ENCODE results near the gene ANKZF1. TPM values are rescaled to one million over a fixed set of nuclear protein-coding genes. Genes with fewer than 3 reads are reported as not detected.

ANKZF1 gene
- total RNA-seq, 1 experiment from 2014 or later: 36.2 TPM

DNA sequence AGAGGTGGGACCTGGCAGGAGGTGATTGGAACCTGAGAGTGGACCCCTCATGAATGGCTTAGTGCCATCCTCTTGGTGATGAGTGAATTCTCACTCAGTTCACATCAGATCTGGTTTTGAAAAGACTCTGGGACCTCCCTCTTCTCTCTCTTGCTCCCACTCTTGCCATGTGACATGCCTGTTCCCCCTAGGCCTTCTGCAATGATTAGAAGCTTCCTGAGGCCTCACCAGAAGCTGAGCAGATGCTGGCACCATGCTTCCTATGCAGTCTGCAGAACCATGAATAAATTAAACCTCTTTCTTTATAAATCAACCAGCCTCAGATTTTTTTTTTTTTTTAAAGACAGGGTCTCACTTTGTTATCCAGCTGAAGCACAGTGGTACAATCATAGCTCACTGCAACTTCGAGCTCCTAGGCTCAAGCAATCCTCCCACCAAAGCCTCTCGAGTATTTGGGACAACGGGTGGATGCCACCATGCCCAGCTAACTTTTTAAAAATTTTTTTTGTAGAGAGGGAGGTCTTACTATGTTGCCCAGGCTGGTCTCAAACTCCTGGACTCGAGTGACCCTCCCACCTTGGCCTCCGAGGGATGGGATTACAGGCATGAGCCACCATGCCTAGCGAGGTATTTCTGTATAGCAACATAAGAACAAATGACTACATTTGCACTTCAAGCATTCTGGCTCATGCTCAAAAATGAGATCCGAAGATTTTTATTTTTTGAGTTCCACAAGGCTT, 25.0 kb upstream of the ANKZF1 start:
- Histone ChIP-seq H3K27me3 (ENCODE audit: control insufficient read depth, insufficient read depth, low read length) (no peaks in the 10 kb centered on the region), H3K36me3 (ENCODE audit: control insufficient read depth, insufficient read depth, low read length) (0 out of 2 replicates have a peak, but pooled peaks cover 2% of the 10 kb centered on the region), H3K27ac (ENCODE audit: low read length) (no peak overlapping the region), H3K4me1 (ENCODE audit: control insufficient read depth, insufficient read depth, low read length) (peaks cover 16% of the 10 kb centered on the region), H3K4me3 (ENCODE audit: low read depth in 2 of 2, low read length in 2 of 2) (no peak overlapping the region), H3K9me3 (ENCODE audit: control insufficient read depth, insufficient read depth, low read depth, low read length) (no peaks in the 10 kb centered on the region)
- ATAC-seq (no peak), DNase-seq (ENCODE audit: low read depth, low spot score) (no peak)
- intact Hi-C loops (cut with micrococcal nuclease; ENCODE audit: unreplicated experiment) (no loop called here), in situ Hi-C loops (cut with HindIII; ENCODE audit: low pct_unique_long_range_greater_than_20kb, low sequenced_read_pairs) (no loop called here)
- ChIA-PET CTCF (no interaction called here), POLR2A (no interaction called here)
- BruUV-seq (replicated peaks): no TSS peak
- TF ChIP-seq POLR2AphosphoS5 (IDR thresholded peaks at IDR 0.05; ENCODE audit: low read depth, low read length) (no peak), REST (IDR thresholded peaks at IDR 0.05; ENCODE audit: insufficient read depth in 1 of 2, low read depth in 2 of 2, low read length in 1 of 2) (no peak), SIN3A (IDR thresholded peaks at IDR 0.05; ENCODE audit: borderline replicate concordance, insufficient read depth, low read depth, low read length) (no peak), TCF7L2 (IDR thresholded peaks at IDR 0.05; ENCODE audit: low read depth, low read length) (no peak)
- TF ChIP-seq, protein P1, sequence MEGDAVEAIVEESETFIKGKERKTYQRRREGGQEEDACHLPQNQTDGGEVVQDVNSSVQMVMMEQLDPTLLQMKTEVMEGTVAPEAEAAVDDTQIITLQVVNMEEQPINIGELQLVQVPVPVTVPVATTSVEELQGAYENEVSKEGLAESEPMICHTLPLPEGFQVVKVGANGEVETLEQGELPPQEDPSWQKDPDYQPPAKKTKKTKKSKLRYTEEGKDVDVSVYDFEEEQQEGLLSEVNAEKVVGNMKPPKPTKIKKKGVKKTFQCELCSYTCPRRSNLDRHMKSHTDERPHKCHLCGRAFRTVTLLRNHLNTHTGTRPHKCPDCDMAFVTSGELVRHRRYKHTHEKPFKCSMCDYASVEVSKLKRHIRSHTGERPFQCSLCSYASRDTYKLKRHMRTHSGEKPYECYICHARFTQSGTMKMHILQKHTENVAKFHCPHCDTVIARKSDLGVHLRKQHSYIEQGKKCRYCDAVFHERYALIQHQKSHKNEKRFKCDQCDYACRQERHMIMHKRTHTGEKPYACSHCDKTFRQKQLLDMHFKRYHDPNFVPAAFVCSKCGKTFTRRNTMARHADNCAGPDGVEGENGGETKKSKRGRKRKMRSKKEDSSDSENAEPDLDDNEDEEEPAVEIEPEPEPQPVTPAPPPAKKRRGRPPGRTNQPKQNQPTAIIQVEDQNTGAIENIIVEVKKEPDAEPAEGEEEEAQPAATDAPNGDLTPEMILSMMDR (IDR thresholded peaks at IDR 0.05): no peak

- intact Hi-C loops (cut with micrococcal nuclease; ENCODE audit: unreplicated experiment) (no loop called here), in situ Hi-C loops (cut with HindIII; ENCODE audit: low pct_unique_long_range_greater_than_20kb, low sequenced_read_pairs) (no loop called here)
- Histone ChIP-seq H3K4me1 (ENCODE audit: control insufficient read depth, insufficient read depth, low read length) (peaks cover 16% of the 10 kb centered on the region), H3K27ac (ENCODE audit: low read length) (no peak overlapping the region), H3K36me3 (ENCODE audit: control insufficient read depth, insufficient read depth, low read length) (0 out of 2 replicates have a peak, but pooled peaks cover 2% of the 10 kb centered on the region), H3K27me3 (ENCODE audit: control insufficient read depth, insufficient read depth, low read length) (no peaks in the 10 kb centered on the region), H3K4me3 (ENCODE audit: low read depth in 2 of 2, low read length in 2 of 2) (no peak overlapping the region), H3K9me3 (ENCODE audit: control insufficient read depth, insufficient read depth, low read depth, low read length) (no peaks in the 10 kb centered on the region)
- no TSS peak for BruUV-seq (replicated peaks)
- CTCF ChIA-PET: no interaction called here
- ATAC-seq: no peak
- DNase-seq (ENCODE audit: low read depth, low spot score): no peak
- POLR2A ChIA-PET: no interaction called here
- TF ChIP-seq POLR2AphosphoS5 (IDR thresholded peaks at IDR 0.05; ENCODE audit: low read depth, low read length) (no peak), REST (IDR thresholded peaks at IDR 0.05; ENCODE audit: insufficient read depth in 1 of 2, low read depth in 2 of 2, low read length in 1 of 2) (no peak), SIN3A (IDR thresholded peaks at IDR 0.05; ENCODE audit: borderline replicate concordance, insufficient read depth, low read depth, low read length) (no peak), TCF7L2 (IDR thresholded peaks at IDR 0.05; ENCODE audit: low read depth, low read length) (no peak)
- TF ChIP-seq, protein P1 (IDR thresholded peaks at IDR 0.05): no peak
Observed at GRCh38 chr2:219205165-219205538, 24.5 kb upstream of the ANKZF1 start.
